SK-N-SH treated with all-trans-retinoic acid at 6 μM for 48 hours (cell line): ENCODE measurements around the gene ERVW-1.

Experiments used
- ATAC-seq: fragments of 200-7000 bp; cut with Tn5 transposase; 3 replicates; pipeline ENCODE4 v1.9.1; 2020; ENCODE audit warnings: mild to moderate bottlenecking, moderate library complexity
- ARNTL ChIP-seq: fragments of 450-650 bp; formaldehyde crosslinking; IDR thresholded peaks from 2 replicates; pipeline ENCODE4 v1.5.0; 2020; ENCODE audit warnings: low read depth, mild to moderate bottlenecking, moderate library complexity, borderline replicate concordance
- CSDC2 ChIP-seq: fragments of 250-450 bp; sonication (Bioruptor Pico); IDR thresholded peaks from 2 replicates; pipeline ENCODE4 v1.5.0; 2020; ENCODE audit warnings: mild to moderate bottlenecking, moderate library complexity
- ESRRG ChIP-seq: fragments of 250-450 bp; sonication (Bioruptor Pico); IDR thresholded peaks from 2 replicates; pipeline ENCODE4 v1.6.1; 2021; ENCODE audit warnings: mild to moderate bottlenecking
- GLIS3 ChIP-seq: fragments of 250-450 bp; sonication (Bioruptor Pico); IDR thresholded peaks from 2 replicates; pipeline ENCODE4 v1.5.0; 2020; ENCODE audit warnings: mild to moderate bottlenecking, moderate library complexity
- ISL1 ChIP-seq: fragments of 250-450 bp; sonication (Bioruptor Pico); IDR thresholded peaks from 2 replicates; pipeline ENCODE4 v2.1.2; 2022; ENCODE audit warnings: mild to moderate bottlenecking, moderate library complexity
- OSR1 ChIP-seq: fragments of 250-450 bp; sonication (Bioruptor Pico); IDR thresholded peaks from 2 replicates; pipeline ENCODE4 v1.8.0; 2022; ENCODE audit warnings: moderate library complexity, mild to moderate bottlenecking, inconsistent platforms
- PPARA ChIP-seq: fragments of 250-450 bp; sonication (Bioruptor Pico); IDR thresholded peaks from 2 replicates; pipeline ENCODE4 v1.5.0; 2020; ENCODE audit warnings: mild to moderate bottlenecking, borderline replicate concordance
- RARB ChIP-seq: fragments of 250-450 bp; sonication (Bioruptor Pico); IDR thresholded peaks from 2 replicates; pipeline ENCODE4 v1.8.0; 2021; ENCODE audit warnings: mild to moderate bottlenecking, moderate library complexity
- SNAI2 ChIP-seq: fragments of 250-450 bp; sonication (Bioruptor Pico); IDR thresholded peaks from 2 replicates; pipeline ENCODE4 v1.5.0; 2020; ENCODE audit warnings: mild to moderate bottlenecking, moderate library complexity
- TCF4 ChIP-seq: fragments of 250-450 bp; sonication (Bioruptor Pico); IDR thresholded peaks from 2 replicates; pipeline ENCODE4 v1.8.0; 2021; ENCODE audit warnings: mild to moderate bottlenecking, moderate library complexity, borderline replicate concordance
- TOX ChIP-seq: fragments of 250-450 bp; sonication (Bioruptor Pico); IDR thresholded peaks from 2 replicates; pipeline ENCODE4 v1.8.0; 2021; ENCODE audit warnings: mild to moderate bottlenecking, moderate library complexity, borderline replicate concordance
- ZC3H10 ChIP-seq: fragments of 250-450 bp; sonication (Bioruptor Pico); IDR thresholded peaks from 2 replicates; pipeline ENCODE4 v1.5.1; 2021; ENCODE audit warnings: mild to moderate bottlenecking, moderate library complexity
- ZFP3 ChIP-seq: fragments of 250-450 bp; sonication (Bioruptor Pico); IDR thresholded peaks from 2 replicates; pipeline ENCODE4 v1.5.0; 2020; ENCODE audit warnings: mild to moderate bottlenecking, moderate library complexity
- ZFP30 ChIP-seq: fragments of 450-650 bp; formaldehyde crosslinking; IDR thresholded peaks from 2 replicates; pipeline ENCODE4 v1.5.0; 2022; ENCODE audit warnings: mild to moderate bottlenecking, moderate library complexity
- ZNF565 ChIP-seq: fragments of 450-650 bp; formaldehyde crosslinking; conservative IDR thresholded peaks from 2 replicates; pipeline ENCODE4 v1.5.0; 2020; ENCODE audit warnings: low read depth, mild to moderate bottlenecking, moderate library complexity
- ZNF70 ChIP-seq: fragments of 450-650 bp; formaldehyde crosslinking; IDR thresholded peaks from 2 replicates; pipeline ENCODE4 v1.5.0; 2020; ENCODE audit warnings: mild to moderate bottlenecking, moderate library complexity
- ZNF8 ChIP-seq: fragments of 450-650 bp; formaldehyde crosslinking; IDR thresholded peaks from 2 replicates; pipeline ENCODE4 v1.5.0; 2020; ENCODE audit warnings: mild to moderate bottlenecking, moderate library complexity
- TF ChIP-seq, protein P1 (sequence below): fragments of 250-450 bp; sonication (Bioruptor Pico); IDR thresholded peaks from 2 replicates; pipeline ENCODE4 v1.5.1; 2020; ENCODE audit warnings: low read depth, mild to moderate bottlenecking, moderate library complexity
- TF ChIP-seq, protein P2 (sequence below): fragments of 250-450 bp; sonication (Bioruptor Pico); IDR thresholded peaks from 2 replicates; pipeline ENCODE4 v1.5.0; 2020; ENCODE audit warnings: mild to moderate bottlenecking, moderate library complexity
- TF ChIP-seq, protein P3 (sequence below): fragments of 250-450 bp; sonication (Bioruptor Pico); IDR thresholded peaks from 2 replicates; pipeline ENCODE4 v1.5.1; 2021; ENCODE audit warnings: mild to moderate bottlenecking, moderate library complexity
- TF ChIP-seq, protein P4 (sequence below): fragments of 250-450 bp; sonication (Bioruptor Pico); IDR thresholded peaks from 2 replicates; pipeline ENCODE4 v1.8.0; 2021; ENCODE audit warnings: low read depth, mild to moderate bottlenecking, moderate library complexity, borderline replicate concordance
- TF ChIP-seq, protein P5 (sequence below): fragments of 250-450 bp; sonication (Bioruptor Pico); IDR thresholded peaks from 2 replicates; pipeline ENCODE4 v1.8.0; 2020; ENCODE audit warnings: mild to moderate bottlenecking, moderate library complexity, borderline replicate concordance

ERVW-1 gene

DNA sequence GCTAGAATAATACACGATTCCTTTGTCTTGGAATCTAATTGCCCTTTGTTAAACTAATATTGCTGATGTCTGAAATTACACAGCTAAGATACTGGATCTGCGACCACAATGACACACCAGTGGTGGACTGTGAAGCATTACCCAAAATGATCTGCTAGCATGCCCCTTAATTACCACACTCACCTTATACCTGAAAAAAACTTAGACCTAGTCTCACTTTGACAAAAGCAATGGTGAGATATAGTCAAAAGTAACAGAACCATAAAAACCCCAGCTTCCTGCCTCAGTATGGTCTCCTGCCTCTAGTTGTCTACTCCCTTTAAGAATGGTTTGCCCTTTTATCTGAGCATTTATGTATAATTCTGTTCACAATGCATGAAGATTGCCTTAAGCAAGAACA, 20.8 kb upstream of the ERVW-1 start:
- no peak for TF ChIP-seq ESRRG (CRISPR knock-in tag)
- TF ChIP-seq ZNF565 = no peak
- TF ChIP-seq, protein P1, sequence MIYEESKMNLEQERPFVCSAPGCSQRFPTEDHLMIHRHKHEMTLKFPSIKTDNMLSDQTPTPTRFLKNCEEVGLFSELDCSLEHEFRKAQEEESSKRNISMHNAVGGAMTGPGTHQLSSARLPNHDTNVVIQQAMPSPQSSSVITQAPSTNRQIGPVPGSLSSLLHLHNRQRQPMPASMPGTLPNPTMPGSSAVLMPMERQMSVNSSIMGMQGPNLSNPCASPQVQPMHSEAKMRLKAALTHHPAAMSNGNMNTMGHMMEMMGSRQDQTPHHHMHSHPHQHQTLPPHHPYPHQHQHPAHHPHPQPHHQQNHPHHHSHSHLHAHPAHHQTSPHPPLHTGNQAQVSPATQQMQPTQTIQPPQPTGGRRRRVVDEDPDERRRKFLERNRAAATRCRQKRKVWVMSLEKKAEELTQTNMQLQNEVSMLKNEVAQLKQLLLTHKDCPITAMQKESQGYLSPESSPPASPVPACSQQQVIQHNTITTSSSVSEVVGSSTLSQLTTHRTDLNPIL (CRISPR knock-in tag) = no peak
- no peak for TF ChIP-seq ZNF70 (CRISPR knock-in tag)
- no peak for TF ChIP-seq ZFP3 (CRISPR knock-in tag)
- no peak for TF ChIP-seq ARNTL (CRISPR knock-in tag)
- TF ChIP-seq ZC3H10 = no peak
- TF ChIP-seq ZFP30 (CRISPR knock-in tag) = no peak
- no peak for TF ChIP-seq OSR1 (CRISPR knock-in tag)
- TF ChIP-seq CSDC2 (CRISPR knock-in tag) = no peak
- no peak for TF ChIP-seq ISL1
- no peak for ATAC-seq

DNA sequence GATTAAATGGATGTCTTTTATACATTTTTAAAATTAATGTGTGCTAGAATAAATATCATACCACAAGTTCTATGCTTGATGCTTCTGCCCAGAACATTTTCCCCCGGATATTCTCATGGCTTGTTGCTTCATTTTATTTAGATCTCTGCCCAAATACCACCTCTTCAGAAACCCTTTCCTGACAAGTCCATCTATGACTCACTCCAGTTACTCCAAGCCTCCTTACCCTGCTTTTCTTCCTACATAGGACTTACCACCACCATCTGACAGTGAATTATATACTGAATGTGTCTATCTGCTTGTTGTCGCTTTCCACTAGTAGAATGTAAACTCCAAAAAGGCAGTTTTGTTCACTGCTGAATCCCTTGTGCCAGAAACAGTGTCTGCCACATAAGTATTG, 19.1 kb upstream of the ERVW-1 start:
- TF ChIP-seq RARB (CRISPR knock-in tag) (no peak), ARNTL (CRISPR knock-in tag) (no peak), TOX (CRISPR knock-in tag) (no peak), CSDC2 (CRISPR knock-in tag) (no peak)
- TF ChIP-seq, protein P2, sequence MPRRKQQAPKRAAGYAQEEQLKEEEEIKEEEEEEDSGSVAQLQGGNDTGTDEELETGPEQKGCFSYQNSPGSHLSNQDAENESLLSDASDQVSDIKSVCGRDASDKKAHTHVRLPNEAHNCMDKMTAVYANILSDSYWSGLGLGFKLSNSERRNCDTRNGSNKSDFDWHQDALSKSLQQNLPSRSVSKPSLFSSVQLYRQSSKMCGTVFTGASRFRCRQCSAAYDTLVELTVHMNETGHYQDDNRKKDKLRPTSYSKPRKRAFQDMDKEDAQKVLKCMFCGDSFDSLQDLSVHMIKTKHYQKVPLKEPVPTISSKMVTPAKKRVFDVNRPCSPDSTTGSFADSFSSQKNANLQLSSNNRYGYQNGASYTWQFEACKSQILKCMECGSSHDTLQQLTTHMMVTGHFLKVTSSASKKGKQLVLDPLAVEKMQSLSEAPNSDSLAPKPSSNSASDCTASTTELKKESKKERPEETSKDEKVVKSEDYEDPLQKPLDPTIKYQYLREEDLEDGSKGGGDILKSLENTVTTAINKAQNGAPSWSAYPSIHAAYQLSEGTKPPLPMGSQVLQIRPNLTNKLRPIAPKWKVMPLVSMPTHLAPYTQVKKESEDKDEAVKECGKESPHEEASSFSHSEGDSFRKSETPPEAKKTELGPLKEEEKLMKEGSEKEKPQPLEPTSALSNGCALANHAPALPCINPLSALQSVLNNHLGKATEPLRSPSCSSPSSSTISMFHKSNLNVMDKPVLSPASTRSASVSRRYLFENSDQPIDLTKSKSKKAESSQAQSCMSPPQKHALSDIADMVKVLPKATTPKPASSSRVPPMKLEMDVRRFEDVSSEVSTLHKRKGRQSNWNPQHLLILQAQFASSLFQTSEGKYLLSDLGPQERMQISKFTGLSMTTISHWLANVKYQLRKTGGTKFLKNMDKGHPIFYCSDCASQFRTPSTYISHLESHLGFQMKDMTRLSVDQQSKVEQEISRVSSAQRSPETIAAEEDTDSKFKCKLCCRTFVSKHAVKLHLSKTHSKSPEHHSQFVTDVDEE (CRISPR knock-in tag) = no peak
- TF ChIP-seq, protein P3, sequence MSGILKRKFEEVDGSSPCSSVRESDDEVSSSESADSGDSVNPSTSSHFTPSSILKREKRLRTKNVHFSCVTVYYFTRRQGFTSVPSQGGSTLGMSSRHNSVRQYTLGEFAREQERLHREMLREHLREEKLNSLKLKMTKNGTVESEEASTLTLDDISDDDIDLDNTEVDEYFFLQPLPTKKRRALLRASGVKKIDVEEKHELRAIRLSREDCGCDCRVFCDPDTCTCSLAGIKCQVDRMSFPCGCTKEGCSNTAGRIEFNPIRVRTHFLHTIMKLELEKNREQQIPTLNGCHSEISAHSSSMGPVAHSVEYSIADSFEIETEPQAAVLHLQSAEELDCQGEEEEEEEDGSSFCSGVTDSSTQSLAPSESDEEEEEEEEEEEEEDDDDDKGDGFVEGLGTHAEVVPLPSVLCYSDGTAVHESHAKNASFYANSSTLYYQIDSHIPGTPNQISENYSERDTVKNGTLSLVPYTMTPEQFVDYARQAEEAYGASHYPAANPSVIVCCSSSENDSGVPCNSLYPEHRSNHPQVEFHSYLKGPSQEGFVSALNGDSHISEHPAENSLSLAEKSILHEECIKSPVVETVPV (CRISPR knock-in tag) = no peak
- TF ChIP-seq, protein P1 (CRISPR knock-in tag) = no peak
- TF ChIP-seq, protein P4, sequence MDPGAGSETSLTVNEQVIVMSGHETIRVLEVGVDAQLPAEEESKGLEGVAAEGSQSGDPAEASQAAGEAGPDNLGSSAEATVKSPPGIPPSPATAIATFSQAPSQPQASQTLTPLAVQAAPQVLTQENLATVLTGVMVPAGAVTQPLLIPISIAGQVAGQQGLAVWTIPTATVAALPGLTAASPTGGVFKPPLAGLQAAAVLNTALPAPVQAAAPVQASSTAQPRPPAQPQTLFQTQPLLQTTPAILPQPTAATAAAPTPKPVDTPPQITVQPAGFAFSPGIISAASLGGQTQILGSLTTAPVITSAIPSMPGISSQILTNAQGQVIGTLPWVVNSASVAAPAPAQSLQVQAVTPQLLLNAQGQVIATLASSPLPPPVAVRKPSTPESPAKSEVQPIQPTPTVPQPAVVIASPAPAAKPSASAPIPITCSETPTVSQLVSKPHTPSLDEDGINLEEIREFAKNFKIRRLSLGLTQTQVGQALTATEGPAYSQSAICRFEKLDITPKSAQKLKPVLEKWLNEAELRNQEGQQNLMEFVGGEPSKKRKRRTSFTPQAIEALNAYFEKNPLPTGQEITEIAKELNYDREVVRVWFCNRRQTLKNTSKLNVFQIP (CRISPR knock-in tag) = no peak
- ATAC-seq = peak; percentile 44; the same call in 1 of the 3 replicates

DNA sequence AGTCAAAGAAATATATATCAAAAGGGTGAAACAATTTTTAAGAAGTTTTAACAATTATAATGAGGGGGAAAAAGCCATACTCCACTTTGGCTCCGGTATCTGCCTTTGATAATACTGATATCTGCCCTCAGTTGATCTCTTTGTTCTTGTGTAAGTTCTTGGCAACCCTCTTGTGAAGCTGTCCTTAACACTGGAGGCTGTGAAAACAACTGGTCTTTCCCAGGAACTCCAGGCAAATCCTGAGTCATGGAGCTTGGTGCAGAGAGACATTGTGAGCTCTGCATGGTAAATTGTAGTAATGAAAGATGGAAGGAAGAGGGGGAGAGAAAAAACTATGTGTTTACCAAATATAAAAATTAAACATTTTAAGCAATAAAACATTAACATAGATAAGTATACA, 11.9 kb upstream of the ERVW-1 start:
- ATAC-seq = no peak
- TF ChIP-seq ZC3H10 (no peak), SNAI2 (CRISPR knock-in tag) (no peak), ZNF70 (CRISPR knock-in tag) (no peak), CSDC2 (CRISPR knock-in tag) (no peak), OSR1 (CRISPR knock-in tag) (no peak), ZNF8 (no peak), ESRRG (CRISPR knock-in tag) (no peak), TCF4 (CRISPR knock-in tag) (no peak), ARNTL (CRISPR knock-in tag) (no peak), PPARA (CRISPR knock-in tag) (no peak), ISL1 (no peak), RARB (CRISPR knock-in tag) (no peak), GLIS3 (CRISPR knock-in tag) (no peak), ZFP3 (CRISPR knock-in tag) (no peak), ZFP30 (CRISPR knock-in tag) (no peak)
- TF ChIP-seq, protein P1 (CRISPR knock-in tag) = no peak
- TF ChIP-seq, protein P5, sequence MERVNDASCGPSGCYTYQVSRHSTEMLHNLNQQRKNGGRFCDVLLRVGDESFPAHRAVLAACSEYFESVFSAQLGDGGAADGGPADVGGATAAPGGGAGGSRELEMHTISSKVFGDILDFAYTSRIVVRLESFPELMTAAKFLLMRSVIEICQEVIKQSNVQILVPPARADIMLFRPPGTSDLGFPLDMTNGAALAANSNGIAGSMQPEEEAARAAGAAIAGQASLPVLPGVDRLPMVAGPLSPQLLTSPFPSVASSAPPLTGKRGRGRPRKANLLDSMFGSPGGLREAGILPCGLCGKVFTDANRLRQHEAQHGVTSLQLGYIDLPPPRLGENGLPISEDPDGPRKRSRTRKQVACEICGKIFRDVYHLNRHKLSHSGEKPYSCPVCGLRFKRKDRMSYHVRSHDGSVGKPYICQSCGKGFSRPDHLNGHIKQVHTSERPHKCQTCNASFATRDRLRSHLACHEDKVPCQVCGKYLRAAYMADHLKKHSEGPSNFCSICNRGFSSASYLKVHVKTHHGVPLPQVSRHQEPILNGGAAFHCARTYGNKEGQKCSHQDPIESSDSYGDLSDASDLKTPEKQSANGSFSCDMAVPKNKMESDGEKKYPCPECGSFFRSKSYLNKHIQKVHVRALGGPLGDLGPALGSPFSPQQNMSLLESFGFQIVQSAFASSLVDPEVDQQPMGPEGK (CRISPR knock-in tag) = no peak
- TF ChIP-seq, protein P3 (CRISPR knock-in tag) = no peak
